GM18526 (cell line): ENCODE results near the gene SPAG9.

Experiments
- POLR2A ChIP-seq: IDR thresholded peaks from 3 replicates; pipeline ENCODE4 v1.6.1; 2011; ENCODE audit not compliant: insufficient read length; ENCODE audit errors: extremely low read depth

SPAG9 gene

GRCh38 chr17:51153210-51154072 is 32.8 kb upstream of the SPAG9 start, which contains the start of gene NME1:
Gene NME1 (plus strand): TSS chr17:51153559. CDS start chr17:51155655, 2,096 bp downstream.
- TF ChIP-seq POLR2A = peak; percentile 53

- no peak for TF ChIP-seq POLR2A
Measured at GRCh38 chr17:51152766-51153209, 32.1 kb upstream of the SPAG9 start.

GRCh38 chr17:51150932-51151331 is 30.3 kb upstream of the SPAG9 start:
- no peak for TF ChIP-seq POLR2A

- no peak for TF ChIP-seq POLR2A
Measured at GRCh38 chr17:51149163-51149562, 28.5 kb upstream of the SPAG9 start.

GRCh38 chr17:51147650-51148049 is 27.0 kb upstream of the SPAG9 start:
- TF ChIP-seq POLR2A = no peak

DNA sequence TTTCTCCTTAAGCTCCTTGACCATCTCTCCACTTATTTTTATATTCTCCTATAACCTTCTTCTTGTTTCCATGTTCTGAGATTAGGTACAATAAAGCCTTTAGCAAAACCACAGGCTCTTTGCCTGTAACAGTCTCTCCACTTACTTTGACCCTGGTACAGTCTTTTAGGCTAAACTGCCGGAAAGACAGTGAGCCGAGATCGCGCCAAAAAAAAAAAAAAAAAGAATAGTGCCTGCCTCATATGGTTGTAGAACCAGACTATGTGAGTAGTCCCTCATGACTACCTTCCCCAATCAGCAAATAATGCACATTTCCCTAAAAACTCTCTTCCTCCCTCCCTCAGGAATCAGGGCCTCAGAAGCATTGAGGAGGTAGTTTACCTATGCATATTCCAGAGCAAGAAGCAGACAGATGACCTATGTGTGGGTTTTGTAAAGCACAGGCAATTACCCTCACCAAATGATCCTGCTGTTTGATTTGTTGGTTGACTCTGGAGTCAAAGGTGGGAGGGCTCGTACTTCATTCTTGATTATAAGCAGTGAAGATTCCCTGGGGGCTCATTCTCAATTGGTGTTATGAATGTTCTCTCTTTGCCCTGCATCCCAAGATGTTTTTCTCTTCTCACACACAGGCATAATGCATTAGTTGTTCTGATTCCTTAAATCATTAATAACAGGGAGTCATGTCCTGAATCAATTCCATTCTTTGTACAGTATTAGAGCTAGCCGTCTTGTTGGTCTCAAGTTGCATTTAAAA is 23.8 kb upstream of the SPAG9 start:
- TF ChIP-seq POLR2A = no peak

- no peak for TF ChIP-seq POLR2A
Measured at GRCh38 chr17:51142597-51142996, 21.9 kb upstream of the SPAG9 start.

DNA sequence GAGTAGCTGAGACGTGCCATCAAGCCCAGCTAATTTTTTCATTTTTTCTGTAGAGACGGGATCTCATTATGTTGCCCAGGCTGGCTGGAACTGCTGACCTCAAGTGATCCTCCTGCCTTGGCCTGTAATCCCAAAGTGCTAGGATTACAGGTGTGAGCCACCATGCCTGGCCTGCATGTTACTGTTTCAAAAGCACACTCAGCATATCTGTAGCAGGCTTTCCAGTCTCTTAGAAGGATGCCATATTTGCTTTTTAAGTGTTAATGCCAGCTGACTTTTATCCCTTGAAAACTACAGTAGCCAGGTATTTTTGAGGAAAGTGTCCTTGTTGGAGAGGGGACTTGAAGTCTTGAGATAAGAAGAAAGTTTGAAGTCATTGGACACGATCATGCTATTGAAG is 15.3 kb upstream of the SPAG9 start:
- no peak for TF ChIP-seq POLR2A

DNA sequence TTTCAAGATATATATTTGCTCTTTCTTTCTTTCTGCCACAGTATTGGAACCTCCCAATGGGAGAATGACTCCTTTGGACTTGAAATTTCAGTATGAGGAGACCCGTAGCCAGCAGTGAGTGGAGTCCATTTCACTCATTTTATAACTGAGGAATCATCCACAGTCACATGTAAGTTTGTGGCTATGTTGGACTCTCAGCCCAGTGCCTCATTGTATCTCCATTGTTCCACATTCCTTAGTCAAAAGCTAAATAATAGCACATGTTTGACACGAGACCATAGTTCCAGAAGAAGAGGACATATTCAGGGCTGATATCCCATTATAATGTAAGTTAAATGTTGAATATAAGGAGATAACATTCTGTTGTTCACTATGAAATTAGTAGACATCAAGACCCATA is 12.7 kb upstream of the SPAG9 start:
- no peak for TF ChIP-seq POLR2A

- TF ChIP-seq POLR2A = no peak
Measured at GRCh38 chr17:51132964-51133319, 12.3 kb upstream of the SPAG9 start.

GRCh38 chr17:51128076-51128475 is 7.4 kb upstream of the SPAG9 start:
- TF ChIP-seq POLR2A = no peak

GRCh38 chr17:51124640-51125503 is 4.2 kb upstream of the SPAG9 start:
- TF ChIP-seq POLR2A = no peak

DNA sequence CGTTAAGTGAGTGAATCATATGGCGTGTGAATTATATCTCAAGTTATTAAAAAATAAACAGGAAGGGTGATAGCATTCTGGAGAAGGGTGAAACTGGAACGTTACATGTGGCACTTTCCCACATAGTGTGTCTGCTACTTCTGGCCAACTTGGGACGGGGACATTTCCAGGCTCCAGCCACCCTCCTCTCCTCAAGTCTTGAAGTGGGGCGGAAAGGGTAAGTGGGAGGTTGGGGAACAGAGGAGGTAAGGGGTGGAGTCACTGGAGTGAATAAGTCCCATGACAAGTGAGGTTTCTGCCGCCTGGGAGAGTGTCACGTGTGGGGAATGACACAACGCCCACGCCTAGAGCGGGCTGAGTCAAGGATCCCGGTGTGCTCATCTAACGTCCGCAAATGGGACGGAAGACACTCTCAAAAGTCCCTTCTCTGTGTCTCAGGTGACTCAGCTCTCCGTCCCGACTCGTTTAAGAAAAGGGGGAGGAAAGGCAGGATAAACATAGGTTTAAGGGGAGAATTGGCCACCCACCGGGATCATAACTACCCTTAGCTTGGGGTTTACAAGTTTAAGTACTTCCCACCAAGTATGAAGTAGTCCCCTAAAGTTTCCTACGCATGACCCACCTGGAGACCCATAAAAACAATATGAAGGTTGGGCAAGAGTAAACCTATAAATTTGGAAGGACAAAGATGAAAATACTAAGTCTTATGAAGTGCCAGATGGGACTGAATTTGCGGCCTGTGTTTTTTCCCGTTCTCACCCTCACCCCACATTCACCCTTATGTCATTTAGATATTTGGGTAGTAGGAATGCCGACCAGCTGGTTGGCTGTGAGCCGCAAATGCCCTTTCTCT is 1.2 kb upstream of the SPAG9 start:
- TF ChIP-seq POLR2A = no peak

- TF ChIP-seq POLR2A = no peak
Measured at GRCh38 chr17:51120357-51120738, 320 bp downstream of the SPAG9 start.
